Activated CD8-positive, alpha-beta memory T cell treated with anti-CD3 and anti-CD28 coated beads, Interleukin-2, amount 50 U/mL, for 1 hour (primary cell): ENCODE data around the gene NUDT19.
"Not testable (repeated sequence)": the region's sequence is repeated elsewhere in the genome, so short reads cannot be mapped to it uniquely, and the experiment has no call there.

Source experiments
- DNase-seq: peaks from one replicate; pipeline ENCODE4 v3.0.0-alpha.2; 2020; ENCODE audit errors: extremely low read depth

NUDT19 gene

DNA sequence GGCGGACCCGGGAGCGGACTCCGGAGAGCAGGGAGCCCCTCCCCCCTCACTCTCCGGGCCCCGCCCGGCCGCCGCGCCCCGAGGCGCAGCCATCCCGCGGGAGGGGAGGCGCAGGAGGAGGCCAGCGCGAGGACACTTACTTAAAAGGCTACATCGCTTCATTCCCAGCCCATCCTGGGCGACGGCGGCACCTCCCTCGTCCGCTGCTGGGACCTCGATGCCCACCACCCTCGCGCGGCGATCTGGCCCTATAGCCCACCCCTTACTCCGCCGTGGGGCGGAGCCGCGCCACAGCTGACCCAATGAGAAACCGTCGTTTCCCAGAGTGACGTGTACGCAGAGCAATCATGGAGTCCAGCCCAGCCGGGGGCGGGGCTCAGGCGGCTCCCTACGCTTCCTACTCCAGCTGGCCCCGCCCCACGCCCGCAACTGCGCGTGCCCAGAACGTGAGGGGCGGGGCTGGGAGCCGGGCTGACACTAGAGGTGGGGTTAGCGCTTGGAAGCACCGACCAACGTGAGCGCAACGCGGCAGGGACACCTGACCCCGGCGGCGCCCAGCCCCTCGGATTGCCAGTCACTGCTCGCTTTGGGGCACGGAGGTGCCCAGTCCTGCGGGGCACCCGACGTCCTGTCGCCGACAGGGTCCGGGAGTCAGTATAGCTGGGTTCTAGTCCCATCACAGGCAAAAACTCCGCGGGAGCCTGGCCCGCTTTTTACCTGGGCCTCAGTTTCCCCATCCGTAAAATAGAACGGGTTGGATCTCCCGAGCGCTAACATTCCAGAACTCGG is 16.5 kb upstream of the NUDT19 start, which contains the start of gene ANKRD27:
Gene ANKRD27, minus strand, starts transcription at position 250 of the 789 bp plus-strand sequence. CDS start 16,165 bp downstream, outside the sequence.
- peak; percentile 94 for DNase-seq

DNA sequence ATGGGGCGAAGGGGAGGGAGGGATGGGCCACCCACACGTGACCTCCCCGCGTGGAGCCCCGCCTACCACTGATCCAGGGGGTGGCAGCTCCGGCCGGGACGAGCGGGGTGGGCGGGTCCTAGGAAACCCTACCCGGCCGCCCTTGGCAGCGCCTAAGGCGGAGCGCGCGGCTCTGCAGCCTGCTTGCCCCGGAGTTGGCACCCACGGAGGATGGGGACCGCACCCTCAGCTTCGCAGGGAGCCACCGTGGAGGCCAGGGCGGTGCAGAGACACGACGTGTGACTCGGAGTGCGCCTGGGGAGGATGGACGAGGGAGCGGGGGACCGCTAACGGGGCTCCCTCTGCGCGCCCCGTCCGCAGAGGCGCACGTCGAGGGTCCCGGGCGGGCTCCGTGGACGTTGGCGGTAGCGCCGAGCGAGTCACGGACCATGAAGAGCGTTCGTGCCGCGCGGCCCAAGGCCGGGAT is 15.9 kb upstream of the NUDT19 start, which contains the start of gene RGS9BP:
Gene RGS9BP, plus strand, starts transcription at position 129 of the 466 bp plus-strand sequence. CDS start 416 bp downstream, outside the sequence.
- DNase-seq, result no peak

- no peak for DNase-seq
Measured at GRCh38 chr19:32676186-32676894, 15.3 kb upstream of the NUDT19 start.

DNA sequence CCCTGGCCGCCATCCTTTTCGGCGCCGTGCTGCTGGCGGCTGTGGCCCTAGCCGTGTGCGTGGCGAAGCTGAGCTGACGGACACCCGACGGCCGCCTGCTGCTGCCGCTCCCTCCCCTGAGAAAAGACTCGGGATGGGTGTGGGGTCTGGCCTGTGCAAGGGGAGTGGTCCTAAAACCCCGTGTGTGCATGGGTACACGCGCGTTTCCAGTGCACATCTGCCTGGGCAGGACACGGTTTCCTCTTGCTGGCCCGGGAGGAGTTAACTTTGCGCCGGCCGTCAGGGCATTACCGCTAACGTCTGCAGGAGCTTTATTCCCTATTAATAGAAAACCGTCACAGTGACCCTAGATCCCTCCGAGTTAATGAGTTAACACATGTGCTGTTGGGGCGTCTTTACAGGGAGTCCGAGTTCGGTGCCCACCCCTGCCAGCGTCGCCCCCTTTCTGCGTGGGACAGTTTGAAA is 14.7 kb upstream of the NUDT19 start:
- no peak for DNase-seq

DNA sequence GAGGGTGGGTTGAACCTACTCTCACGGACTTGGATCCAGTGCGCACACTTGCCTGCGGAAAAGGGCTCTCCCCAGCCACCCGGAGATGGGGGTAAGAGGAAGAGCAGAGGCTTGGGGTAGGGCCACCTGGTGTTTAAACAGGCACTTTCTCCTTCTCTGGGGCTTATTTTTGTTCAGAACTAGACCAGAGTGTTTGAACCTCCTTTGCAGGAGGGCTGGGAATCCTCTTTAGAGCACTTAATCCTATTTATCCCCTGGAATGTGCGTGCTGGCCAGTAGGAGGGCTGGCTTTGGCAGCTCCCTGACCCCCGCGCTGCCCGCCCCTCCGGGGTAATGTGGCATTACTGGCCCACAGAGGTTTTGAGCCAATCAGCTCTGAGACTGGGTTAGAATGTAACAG is 14.0 kb upstream of the NUDT19 start:
- no peak for DNase-seq

DNA sequence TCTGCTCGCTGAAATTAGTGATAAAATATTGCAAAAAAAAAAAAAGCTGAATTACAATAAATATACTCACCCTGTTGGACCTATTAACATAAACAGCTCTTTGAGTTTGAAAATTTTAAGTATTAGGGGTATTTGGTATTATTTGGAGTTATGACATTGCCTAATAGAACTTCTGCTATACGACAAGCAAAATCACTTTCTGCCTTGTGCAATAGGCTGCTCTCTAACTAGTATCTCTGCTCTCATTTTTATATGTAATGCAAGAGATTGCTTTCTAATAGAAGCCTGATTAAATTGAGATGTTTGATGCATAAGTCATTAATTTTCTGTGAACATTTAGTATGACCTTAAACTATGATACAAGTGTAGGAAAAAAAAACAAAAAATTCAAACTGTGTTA is 10.6 kb upstream of the NUDT19 start:
- no peak for DNase-seq

DNA sequence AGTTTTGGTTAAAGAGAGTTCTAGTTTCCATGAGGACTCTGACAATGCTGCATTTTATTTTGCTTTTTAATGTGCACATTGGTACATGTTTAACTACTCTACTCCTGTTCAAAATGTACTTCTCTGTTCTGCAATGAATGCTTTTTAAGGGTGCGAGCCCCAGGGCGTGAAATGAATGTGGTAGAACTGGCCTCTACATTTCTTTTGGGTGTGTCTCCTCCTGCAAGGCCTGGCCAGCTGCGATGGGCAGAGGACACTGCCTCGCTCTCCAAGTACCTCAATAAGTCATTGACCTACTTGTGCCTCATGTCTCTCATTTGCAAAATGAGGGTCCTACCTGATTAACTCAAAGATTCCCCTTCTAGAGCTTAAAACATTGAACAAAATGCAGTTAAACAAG is 9.3 kb upstream of the NUDT19 start:
- no peak for DNase-seq

DNA sequence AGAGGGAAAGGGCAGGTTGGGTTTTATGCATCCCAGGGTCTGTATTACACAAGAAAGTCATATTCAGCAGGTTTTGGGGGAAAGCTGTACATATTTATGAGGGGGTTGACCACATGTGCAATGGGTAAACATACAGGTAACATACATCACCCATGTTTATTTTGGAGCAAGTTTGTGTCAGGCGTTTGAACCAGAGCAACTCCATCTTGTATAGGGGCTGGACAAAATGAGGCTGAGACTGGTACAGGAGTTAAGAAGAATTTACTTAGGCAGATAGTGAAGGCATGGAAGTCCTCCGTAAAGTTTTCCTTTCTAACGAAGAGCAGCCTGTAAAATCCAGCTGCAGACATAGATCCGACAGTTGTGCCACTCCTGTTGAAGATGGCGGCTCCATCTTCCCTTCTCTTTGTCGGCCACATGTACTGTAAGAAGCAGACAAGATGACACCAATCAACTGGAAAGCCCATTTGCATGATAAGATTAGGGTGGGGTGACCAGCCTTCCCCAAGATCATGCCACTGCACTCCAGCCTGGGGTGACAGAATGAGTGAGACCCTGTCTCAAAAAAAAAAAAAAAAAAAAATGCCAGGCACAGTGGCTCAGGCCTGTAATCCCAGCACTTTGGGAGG is 4.7 kb upstream of the NUDT19 start:
- DNase-seq, result no peak

- DNase-seq, result no peak
Measured at GRCh38 chr19:32687681-32688080, 3.9 kb upstream of the NUDT19 start.

DNA sequence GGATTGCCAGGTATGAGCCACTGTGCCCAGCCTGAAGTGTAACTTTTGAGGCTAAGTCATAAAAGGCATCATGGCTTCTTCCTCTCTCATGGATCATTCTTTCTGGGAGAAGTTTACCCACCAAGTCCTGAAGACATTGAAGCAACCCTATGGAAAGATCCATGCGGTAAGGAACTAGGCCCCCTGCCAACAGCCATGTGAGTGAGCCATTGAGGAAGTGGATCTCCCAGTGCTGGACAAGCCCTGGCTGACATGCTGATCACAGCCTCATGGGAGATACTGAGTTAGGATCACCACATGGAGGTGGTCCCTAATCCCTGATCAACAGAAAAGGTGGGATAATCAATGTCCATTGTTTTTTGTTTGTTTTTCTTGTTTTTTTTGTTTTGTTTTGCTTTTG is 3.3 kb upstream of the NUDT19 start:
- DNase-seq, result no peak

- no peak for DNase-seq
Measured at GRCh38 chr19:32691952-32692726, 518 bp downstream of the NUDT19 start.

- DNase-seq, result no peak
Measured at GRCh38 chr19:32692727-32693061, 1.1 kb downstream of the NUDT19 start.

DNA sequence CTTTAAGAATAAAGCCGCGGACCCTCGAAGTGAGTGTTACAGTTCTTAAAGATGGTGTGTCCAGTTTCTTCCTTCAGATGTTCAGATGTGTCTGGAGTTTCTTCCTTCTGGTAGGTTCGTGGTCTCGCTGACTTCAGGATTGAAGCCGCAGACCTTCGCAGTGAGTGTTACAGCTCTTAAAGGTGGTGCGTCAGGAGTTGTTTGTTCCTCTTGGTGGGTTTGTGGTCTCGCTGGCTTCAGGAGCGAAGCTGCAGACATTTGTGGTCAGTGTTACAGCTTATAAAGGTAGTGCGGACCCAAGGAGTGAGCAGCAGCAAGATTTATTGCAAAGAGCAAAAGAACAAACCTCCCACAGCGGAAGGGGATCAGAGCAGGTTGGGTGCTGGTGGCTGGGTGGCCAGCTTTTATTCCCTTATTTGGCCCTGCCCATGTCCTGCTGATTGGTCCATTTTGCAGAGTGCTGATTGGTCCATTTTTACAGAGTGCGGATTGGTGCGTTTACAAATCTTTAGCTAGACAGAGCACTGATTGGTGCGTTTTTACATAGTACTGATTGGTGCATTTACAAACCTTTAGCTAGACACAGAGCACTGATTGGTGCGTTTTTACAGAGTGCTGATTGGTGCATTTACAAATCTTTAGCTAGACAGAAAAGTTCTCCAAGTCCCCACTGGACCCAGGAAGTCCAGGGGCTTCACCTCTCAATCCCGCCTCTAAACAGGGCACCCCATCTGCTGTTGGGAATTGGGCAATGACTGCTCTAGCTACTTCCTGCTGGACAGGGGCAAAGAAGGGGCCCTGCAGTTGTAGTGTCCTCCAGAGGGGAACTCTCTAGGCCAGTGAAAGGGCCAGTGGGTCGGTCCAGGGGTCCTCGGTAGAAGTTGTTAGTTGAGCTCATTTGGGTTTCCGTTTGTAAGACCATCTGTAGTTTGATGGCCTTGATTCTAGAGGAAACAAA is 1.8 kb downstream of the NUDT19 start:
- not testable (repeated sequence) for DNase-seq

DNA sequence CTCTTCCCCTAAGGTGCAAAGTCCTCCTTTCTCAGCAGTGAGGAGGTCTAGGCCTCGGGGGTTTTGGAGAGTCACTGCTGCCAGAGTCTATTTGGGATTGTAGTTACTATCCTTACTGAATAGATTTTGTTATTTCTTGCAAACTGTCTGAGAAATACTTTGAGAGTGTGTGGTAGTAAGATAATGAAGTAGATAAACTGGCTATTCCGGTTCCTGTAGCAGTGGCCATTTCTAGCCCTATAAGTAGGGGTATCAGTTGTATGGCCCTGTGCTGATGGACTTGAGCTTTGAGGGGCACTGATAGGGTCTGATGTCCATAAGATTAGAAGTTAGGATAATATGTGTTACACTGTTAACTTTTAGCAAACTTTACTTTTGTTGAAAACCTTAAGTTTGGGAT is 2.7 kb downstream of the NUDT19 start:
- DNase-seq, result not testable (repeated sequence)

DNA sequence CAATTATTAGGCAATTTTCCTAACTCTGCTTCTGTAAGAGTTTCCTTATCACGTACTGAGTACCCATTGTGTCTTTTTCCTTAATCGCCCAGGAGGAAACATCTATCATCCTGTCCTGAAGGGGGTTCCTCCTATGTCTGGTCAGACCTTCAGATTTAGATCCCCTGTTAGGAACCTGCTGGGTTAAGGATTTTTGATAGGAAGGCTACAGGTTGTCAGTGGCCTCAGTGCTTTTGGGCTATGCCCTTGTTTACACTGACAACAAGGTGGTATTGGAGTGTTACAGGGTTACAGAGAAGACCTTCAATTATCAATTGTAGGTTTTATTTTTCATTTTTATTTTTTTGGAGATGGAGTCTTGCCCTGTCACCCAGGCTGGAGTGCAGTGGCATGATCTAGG is 3.2 kb downstream of the NUDT19 start:
- not testable (repeated sequence) for DNase-seq

- not testable (repeated sequence) for DNase-seq
Measured at GRCh38 chr19:32695506-32695905, 3.9 kb downstream of the NUDT19 start.

DNA sequence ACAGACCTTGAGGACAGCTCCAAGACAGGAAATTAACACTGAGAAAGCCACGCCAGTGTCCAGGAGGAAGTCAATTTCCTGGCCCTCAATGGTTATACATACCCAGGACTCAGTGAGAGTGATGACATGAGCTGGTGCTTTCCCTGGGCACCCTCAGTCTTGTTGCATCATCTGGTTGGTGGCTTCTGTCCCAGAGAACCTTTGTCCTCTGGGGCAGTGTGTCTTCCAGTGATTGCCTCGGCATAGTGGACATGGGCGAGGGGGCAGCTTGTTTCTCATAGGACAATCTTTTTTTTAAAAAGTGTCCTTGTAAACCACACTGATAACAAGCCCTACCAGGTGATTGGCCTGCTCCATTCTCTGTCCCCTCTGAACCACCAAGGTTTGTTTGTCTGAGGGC is 5.2 kb downstream of the NUDT19 start:
- DNase-seq, result not testable (repeated sequence)

GRCh38 chr19:32700129-32700528 is 8.5 kb downstream of the NUDT19 start:
- not testable (repeated sequence) for DNase-seq

DNA sequence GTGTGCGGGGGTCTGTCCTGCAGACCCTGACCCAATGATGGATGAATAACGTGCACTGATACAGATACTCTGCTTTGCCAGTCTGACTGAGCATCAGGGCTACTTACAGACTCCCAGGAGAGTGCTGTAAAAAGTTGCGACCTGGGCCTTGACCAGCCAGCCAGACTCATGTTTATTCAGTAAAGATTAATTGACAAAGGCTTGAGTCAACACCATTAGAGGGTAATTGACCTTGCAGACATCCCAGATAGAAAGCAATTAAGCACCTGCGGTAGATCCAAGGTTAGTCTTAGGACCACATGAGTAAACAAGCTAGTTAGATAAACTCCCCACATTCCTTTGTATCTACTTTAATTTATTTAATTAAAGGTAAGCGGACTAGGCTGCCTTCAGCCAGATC is 10.4 kb downstream of the NUDT19 start:
- DNase-seq, result no peak

GRCh38 chr19:32704006-32704405 is 12.4 kb downstream of the NUDT19 start:
- not testable (repeated sequence) for DNase-seq
